ENCODE results near the gene RAB18. TPM values are rescaled to one million over a fixed set of nuclear protein-coding genes. Genes with fewer than 3 reads are reported as not detected.

The RAB18 gene
- total and polyA plus RNA-seq, 9 donors: 23.9 to 98.4 (median 83.6) TPM

DNA sequence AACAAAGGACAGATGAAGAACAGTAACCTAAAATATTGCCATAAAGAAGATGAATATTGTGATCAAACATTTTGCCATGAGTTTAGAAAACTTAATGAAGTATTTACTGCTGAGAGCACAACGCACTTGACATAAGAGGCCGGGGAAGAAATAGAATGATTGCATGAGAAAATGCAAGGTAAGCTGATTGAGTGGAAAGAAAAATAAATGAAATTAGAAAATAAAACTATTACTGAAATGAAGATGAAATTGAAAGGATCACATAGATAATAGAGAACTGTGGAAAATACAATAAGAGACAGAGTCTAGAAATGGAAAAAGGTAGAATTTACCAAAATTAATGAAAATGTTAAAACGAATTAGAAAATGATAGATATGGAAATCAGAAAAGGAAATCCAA lies 10.1 kb downstream of the RAB18 start:
- no peak for DNase-seq
- no peaks in the 10 kb centered on the region for H3K9me3 ChIP-seq

GRCh38 chr10:27518261-27518660 lies 14.2 kb downstream of the RAB18 start:
- WGBS, 3 donors: 92 to 94% (median 93%) methylated on average over 2 of the region's 2 CpGs

More for the DNA sequence above, 10.1 kb downstream of the RAB18 start:
- no peaks in the 10 kb centered on the region for H3K27me3 ChIP-seq
- peaks cover 3% of the 10 kb centered on the region for H3K4me1 ChIP-seq (ENCODE audit: insufficient read depth)
- H3K4me3 ChIP-seq: no peak overlapping the region
- H3K36me3 ChIP-seq: no peaks in the 10 kb centered on the region
- TF ChIP-seq, protein P1, sequence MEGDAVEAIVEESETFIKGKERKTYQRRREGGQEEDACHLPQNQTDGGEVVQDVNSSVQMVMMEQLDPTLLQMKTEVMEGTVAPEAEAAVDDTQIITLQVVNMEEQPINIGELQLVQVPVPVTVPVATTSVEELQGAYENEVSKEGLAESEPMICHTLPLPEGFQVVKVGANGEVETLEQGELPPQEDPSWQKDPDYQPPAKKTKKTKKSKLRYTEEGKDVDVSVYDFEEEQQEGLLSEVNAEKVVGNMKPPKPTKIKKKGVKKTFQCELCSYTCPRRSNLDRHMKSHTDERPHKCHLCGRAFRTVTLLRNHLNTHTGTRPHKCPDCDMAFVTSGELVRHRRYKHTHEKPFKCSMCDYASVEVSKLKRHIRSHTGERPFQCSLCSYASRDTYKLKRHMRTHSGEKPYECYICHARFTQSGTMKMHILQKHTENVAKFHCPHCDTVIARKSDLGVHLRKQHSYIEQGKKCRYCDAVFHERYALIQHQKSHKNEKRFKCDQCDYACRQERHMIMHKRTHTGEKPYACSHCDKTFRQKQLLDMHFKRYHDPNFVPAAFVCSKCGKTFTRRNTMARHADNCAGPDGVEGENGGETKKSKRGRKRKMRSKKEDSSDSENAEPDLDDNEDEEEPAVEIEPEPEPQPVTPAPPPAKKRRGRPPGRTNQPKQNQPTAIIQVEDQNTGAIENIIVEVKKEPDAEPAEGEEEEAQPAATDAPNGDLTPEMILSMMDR (IDR thresholded peaks at IDR 0.05): no peak
- no peak for TF ChIP-seq POLR2A (IDR thresholded peaks at IDR 0.05)
- no peak for TF ChIP-seq EP300 (IDR thresholded peaks at IDR 0.05)
- 83 to 91% (median 87%) methylated on average over 3 of the region's 3 CpGs for WGBS, 3 donors
- intact Hi-C loops (cut with DNase I): no loop called here
- no peak overlapping the region for H3K27ac ChIP-seq

DNA sequence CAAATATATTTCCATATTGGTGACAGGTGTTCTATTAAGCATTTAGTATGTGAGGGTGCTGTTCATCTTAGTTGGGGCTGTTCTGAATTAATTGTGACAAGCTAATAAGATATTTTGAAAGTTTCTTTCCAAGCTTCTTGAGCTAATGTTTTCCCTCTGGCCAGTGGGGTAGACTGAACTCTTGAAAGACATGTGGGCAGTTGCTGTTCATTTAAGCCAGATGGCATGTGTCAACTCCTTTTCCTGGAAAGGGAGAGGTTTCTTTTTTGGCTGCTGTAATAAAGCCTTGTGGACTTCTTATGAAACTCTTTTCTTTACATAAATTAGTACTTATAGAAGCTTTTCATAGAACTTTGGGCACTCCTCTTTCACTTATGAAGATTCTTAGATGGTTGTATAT lies 21.7 kb downstream of the RAB18 start:
- Histone ChIP-seq H3K27me3 (no peaks in the 10 kb centered on the region), H3K4me1 (ENCODE audit: insufficient read depth) (peaks cover 2% of the 10 kb centered on the region), H3K36me3 (no peaks in the 10 kb centered on the region), H3K4me3 (no peak overlapping the region), H3K9me3 (no peaks in the 10 kb centered on the region), H3K27ac (no peak overlapping the region)
- DNase-seq: no peak
- TF ChIP-seq, protein P1 (IDR thresholded peaks at IDR 0.05): no peak
- TF ChIP-seq EP300 (IDR thresholded peaks at IDR 0.05): no peak
- TF ChIP-seq POLR2A (IDR thresholded peaks at IDR 0.05): no peak
- intact Hi-C loops (cut with DNase I): no loop called here

More at GRCh38 chr10:27518261-27518660, 14.2 kb downstream of the RAB18 start:
- H3K4me1 ChIP-seq (ENCODE audit: insufficient read depth): peaks cover 3% of the 10 kb centered on the region
- no peaks in the 10 kb centered on the region for H3K27me3 ChIP-seq
- no peak for DNase-seq
- H3K27ac ChIP-seq: no peak overlapping the region
- intact Hi-C loops (cut with DNase I): no loop called here
- H3K36me3 ChIP-seq: no peaks in the 10 kb centered on the region
- H3K9me3 ChIP-seq: no peaks in the 10 kb centered on the region
- TF ChIP-seq, protein P1 (IDR thresholded peaks at IDR 0.05): no peak
- TF ChIP-seq POLR2A (IDR thresholded peaks at IDR 0.05): no peak
- TF ChIP-seq EP300 (IDR thresholded peaks at IDR 0.05): no peak
- H3K4me3 ChIP-seq: no peak overlapping the region

GRCh38 chr10:27526242-27526641 lies 22.1 kb downstream of the RAB18 start:
- Histone ChIP-seq H3K9me3 (no peaks in the 10 kb centered on the region), H3K27me3 (no peaks in the 10 kb centered on the region), H3K4me1 (ENCODE audit: insufficient read depth) (peaks cover 2% of the 10 kb centered on the region), H3K36me3 (no peaks in the 10 kb centered on the region), H3K4me3 (no peak overlapping the region), H3K27ac (no peak overlapping the region)
- intact Hi-C loops (cut with DNase I): no loop called here
- 67 to 70% (median 70%) methylated on average over 3 of the region's 3 CpGs for WGBS, 3 donors
- no peak for DNase-seq
- no peak for TF ChIP-seq POLR2A (IDR thresholded peaks at IDR 0.05)
- TF ChIP-seq EP300 (IDR thresholded peaks at IDR 0.05): no peak
- TF ChIP-seq, protein P1 (IDR thresholded peaks at IDR 0.05): no peak

All from ovary (tissue), 9 donors.